MM.1S (cell line): ENCODE data around the gene TTC28.

ENCODE experiments used
- DNase-seq: peaks from one replicate; pipeline ENCODE4 v3.0.0-alpha.2; 2015
- H2AFZ ChIP-seq: fragments of 300-600 bp; sonication (generic); 2 replicates; pipeline ENCODE4 v1.6.0; 2016; ENCODE audit warnings: antibody characterized with exemption, low read length
- H3F3A ChIP-seq: fragments of 300-600 bp; sonication (generic); 2 replicates; pipeline ENCODE4 v1.6.1; 2016; ENCODE audit warnings: mild to moderate bottlenecking, antibody characterized with exemption, low read length, moderate library complexity, mixed read lengths; ENCODE audit not compliant: insufficient read depth
- H3K27ac ChIP-seq: fragments of 300-600 bp; sonication (generic); 2 replicates; pipeline ENCODE4 v1.5.1; 2016; ENCODE audit warnings: mild to moderate bottlenecking, low read length
- H3K27me3 ChIP-seq: fragments of 300-600 bp; sonication (generic); replicated peaks from 2 replicates; pipeline ENCODE4 v1.6.0; 2016; ENCODE audit warnings: low read length; ENCODE audit not compliant: insufficient read depth
- H3K36me3 ChIP-seq: fragments of 300-600 bp; sonication (generic); replicated peaks from 2 replicates; pipeline ENCODE4 v1.6.1; 2016; ENCODE audit warnings: mild to moderate bottlenecking, low read length, mixed read lengths; ENCODE audit not compliant: insufficient read depth
- H3K4me1 ChIP-seq: fragments of 300-600 bp; sonication (generic); 2 replicates; pipeline ENCODE4 v1.6.1; 2016; ENCODE audit warnings: low read length, mixed read lengths
- H3K4me2 ChIP-seq: fragments of 300-600 bp; sonication (generic); 2 replicates; pipeline ENCODE4 v1.6.0; 2016; ENCODE audit warnings: low read depth, low read length
- H3K4me3 ChIP-seq: fragments of 300-600 bp; sonication (generic); 2 replicates; pipeline ENCODE4 v1.5.1; 2016; ENCODE audit warnings: low read length, mixed read lengths
- H3K79me2 ChIP-seq: fragments of 300-600 bp; sonication (generic); 2 replicates; pipeline ENCODE4 v1.6.1; 2016; ENCODE audit warnings: mixed run types, low read length, mixed read lengths
- H3K9ac ChIP-seq: fragments of 300-600 bp; sonication (generic); 2 replicates; pipeline ENCODE4 v1.6.1; 2016; ENCODE audit warnings: low read length, mixed read lengths
- H3K9me2 ChIP-seq: fragments of 300-600 bp; sonication (generic); replicated peaks from 2 replicates; pipeline ENCODE4 v1.6.1; 2016; ENCODE audit warnings: mild to moderate bottlenecking, low read length, mixed read lengths; ENCODE audit not compliant: insufficient read depth
- H3K9me3 ChIP-seq: fragments of 300-600 bp; sonication (generic); replicated peaks from 2 replicates; pipeline ENCODE4 v1.6.1; 2016; ENCODE audit warnings: mild to moderate bottlenecking, low read length, mixed read lengths; ENCODE audit not compliant: insufficient read depth
- H4K20me1 ChIP-seq: fragments of 300-600 bp; sonication (generic); 2 replicates; pipeline ENCODE4 v1.6.1; 2016; ENCODE audit warnings: mild to moderate bottlenecking, low read length, moderate library complexity, mixed read lengths; ENCODE audit not compliant: insufficient read depth
- EZH2 ChIP-seq: fragments of 300-600 bp; sonication (generic); optimal IDR thresholded peaks from 2 replicates; pipeline ENCODE3; 2017; ENCODE audit warnings: low read depth, mild to moderate bottlenecking, antibody characterized with exemption, low read length, mixed read lengths
- EZH2phosphoT487 ChIP-seq: fragments of 300-600 bp; sonication (generic); IDR thresholded peaks from 2 replicates; pipeline ENCODE4 v1.6.1; 2018; ENCODE audit warnings: antibody characterized with exemption, low read length
- TF ChIP-seq, protein P1 (sequence below): fragments of 300-600 bp; sonication (generic); IDR thresholded peaks from 2 replicates; pipeline ENCODE4 v1.5.1; 2016; ENCODE audit warnings: antibody characterized with exemption, low read length, mixed read lengths

Gene TTC28

DNA sequence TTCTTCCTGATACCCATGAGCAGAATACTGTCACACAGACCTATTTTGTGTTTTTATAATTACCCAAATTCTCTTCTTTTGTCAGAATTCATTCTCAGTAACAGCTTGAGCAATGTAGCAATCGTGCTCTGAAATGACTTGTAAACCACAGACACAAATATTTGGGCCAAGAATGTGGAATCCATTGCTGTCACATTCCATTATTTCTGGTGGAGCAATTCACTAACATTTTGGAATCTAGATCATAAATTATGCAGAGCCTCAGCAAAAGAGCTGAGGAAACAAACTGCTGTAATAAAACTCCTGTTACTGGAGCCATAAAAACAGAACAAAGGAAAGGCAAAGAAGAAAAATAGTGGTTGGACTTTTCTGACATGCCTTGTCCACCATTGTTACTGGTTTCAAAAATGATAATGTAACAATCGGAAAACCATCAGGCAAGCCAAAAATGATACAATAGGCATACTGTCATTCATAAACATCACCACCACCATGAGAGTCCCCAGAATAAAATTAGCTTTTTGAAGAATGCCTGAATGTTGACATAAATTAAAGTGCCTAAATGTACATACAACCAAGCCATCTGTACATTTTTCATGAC is 537.2 kb downstream of the TTC28 start:
- Histone ChIP-seq H3K36me3 (no peaks in the 10 kb centered on the region), H3K27ac (no peak overlapping the region), H4K20me1 (no peaks in the 10 kb centered on the region), H3K4me3 (no peak overlapping the region), H3K9ac (no peak overlapping the region), H3K9me2 (no peaks in the 10 kb centered on the region), H3K4me1 (peaks cover 10% of the 10 kb centered on the region; the same call in 1 of the 2 replicates), H3K27me3 (no peaks in the 10 kb centered on the region), H3F3A (no peaks in the 10 kb centered on the region), H3K4me2 (no peak overlapping the region), H3K79me2 (no peaks in the 10 kb centered on the region), H3K9me3 (no peaks in the 10 kb centered on the region), H2AFZ (no peak overlapping the region)
- TF ChIP-seq, protein P1, sequence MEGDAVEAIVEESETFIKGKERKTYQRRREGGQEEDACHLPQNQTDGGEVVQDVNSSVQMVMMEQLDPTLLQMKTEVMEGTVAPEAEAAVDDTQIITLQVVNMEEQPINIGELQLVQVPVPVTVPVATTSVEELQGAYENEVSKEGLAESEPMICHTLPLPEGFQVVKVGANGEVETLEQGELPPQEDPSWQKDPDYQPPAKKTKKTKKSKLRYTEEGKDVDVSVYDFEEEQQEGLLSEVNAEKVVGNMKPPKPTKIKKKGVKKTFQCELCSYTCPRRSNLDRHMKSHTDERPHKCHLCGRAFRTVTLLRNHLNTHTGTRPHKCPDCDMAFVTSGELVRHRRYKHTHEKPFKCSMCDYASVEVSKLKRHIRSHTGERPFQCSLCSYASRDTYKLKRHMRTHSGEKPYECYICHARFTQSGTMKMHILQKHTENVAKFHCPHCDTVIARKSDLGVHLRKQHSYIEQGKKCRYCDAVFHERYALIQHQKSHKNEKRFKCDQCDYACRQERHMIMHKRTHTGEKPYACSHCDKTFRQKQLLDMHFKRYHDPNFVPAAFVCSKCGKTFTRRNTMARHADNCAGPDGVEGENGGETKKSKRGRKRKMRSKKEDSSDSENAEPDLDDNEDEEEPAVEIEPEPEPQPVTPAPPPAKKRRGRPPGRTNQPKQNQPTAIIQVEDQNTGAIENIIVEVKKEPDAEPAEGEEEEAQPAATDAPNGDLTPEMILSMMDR, result no peak
- TF ChIP-seq EZH2phosphoT487 (no peak), EZH2 (no peak)
- DNase-seq, result no peak

DNA sequence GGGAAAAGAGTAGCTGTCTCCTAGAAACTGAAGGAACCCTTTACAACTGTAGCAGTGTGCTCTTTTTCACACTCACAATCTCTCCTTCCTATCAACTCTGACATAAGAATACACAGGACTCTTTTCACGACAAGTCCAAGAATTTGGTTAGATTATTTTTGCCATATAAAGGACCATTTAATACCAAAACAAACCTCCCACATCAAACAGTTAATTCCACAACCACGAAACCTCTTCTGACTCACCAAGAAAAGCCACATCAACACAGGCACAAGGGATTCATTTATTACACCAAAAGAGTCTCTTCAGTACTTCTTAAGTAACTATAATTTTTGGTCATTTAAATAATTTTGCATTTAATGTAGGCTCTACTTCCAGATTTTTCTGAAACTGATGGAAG is 538.0 kb downstream of the TTC28 start:
- Histone ChIP-seq H3K9ac (no peak overlapping the region), H2AFZ (no peak overlapping the region), H3K27ac (no peak overlapping the region), H3F3A (no peaks in the 10 kb centered on the region), H3K4me1 (peaks cover 5% of the 10 kb centered on the region; the same call in 1 of the 2 replicates), H3K79me2 (no peaks in the 10 kb centered on the region), H3K36me3 (no peaks in the 10 kb centered on the region), H3K27me3 (no peaks in the 10 kb centered on the region), H3K4me2 (no peak overlapping the region), H3K9me3 (no peaks in the 10 kb centered on the region), H4K20me1 (no peaks in the 10 kb centered on the region), H3K9me2 (no peaks in the 10 kb centered on the region), H3K4me3 (no peak overlapping the region)
- DNase-seq, result no peak
- TF ChIP-seq, protein P1, result no peak
- TF ChIP-seq EZH2 (no peak), EZH2phosphoT487 (no peak)

DNA sequence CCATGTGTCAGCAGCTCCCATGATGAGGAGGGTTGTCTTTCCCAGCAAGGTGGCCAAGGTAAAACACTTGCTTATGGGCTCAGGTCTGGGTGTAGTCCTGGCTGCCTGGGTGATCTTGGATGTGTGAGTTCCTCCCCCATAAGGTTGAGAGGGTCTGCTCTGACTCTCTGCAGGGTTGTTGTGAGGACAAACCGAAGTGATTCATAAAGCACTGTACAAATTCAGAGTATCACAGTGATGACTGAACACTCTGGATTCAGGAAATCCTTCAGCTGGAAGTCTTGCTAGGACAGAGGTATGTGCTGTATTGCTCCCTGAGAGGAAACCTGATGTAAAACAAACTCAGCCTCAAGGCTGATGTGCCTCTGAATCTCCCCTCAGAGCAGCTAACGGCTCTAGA is 539.7 kb downstream of the TTC28 start:
- H3K9ac ChIP-seq, result no peak overlapping the region
- TF ChIP-seq EZH2phosphoT487 (no peak), EZH2 (no peak)
- TF ChIP-seq, protein P1, result no peak
- no peaks in the 10 kb centered on the region for H3K4me1 ChIP-seq
- H3K27ac ChIP-seq, result no peak overlapping the region
- no peaks in the 10 kb centered on the region for H3K9me2 ChIP-seq
- H3K4me2 ChIP-seq, result no peak overlapping the region
- H4K20me1 ChIP-seq, result no peaks in the 10 kb centered on the region
- no peak overlapping the region for H3K4me3 ChIP-seq
- DNase-seq, result no peak
- H3K79me2 ChIP-seq, result no peaks in the 10 kb centered on the region
- H2AFZ ChIP-seq, result no peak overlapping the region
- no peaks in the 10 kb centered on the region for H3K36me3 ChIP-seq
- no peaks in the 10 kb centered on the region for H3F3A ChIP-seq
- H3K27me3 ChIP-seq, result no peaks in the 10 kb centered on the region
- no peaks in the 10 kb centered on the region for H3K9me3 ChIP-seq
